IPS DF 6.9 (cell line): ENCODE data around the gene TPP2.

Experiments
- DNase-seq: peaks from one replicate; pipeline ENCODE4 v3.0.0-alpha.2; 2013; ENCODE audit warnings: low read depth, low spot score
- H3K27ac ChIP-seq: one replicate; pipeline ENCODE4 v1.5.1; 2013; ENCODE audit warnings: low read length, control low read depth
- H3K27me3 ChIP-seq: 2 replicates; pipeline ENCODE4 v1.6.1; 2013; ENCODE audit warnings: mild to moderate bottlenecking, low read length; ENCODE audit not compliant: control insufficient read depth, insufficient read depth
- H3K36me3 ChIP-seq: 2 replicates; pipeline ENCODE4 v1.6.1; 2013; ENCODE audit warnings: low read length; ENCODE audit not compliant: control insufficient read depth, insufficient read depth
- H3K4me1 ChIP-seq: 2 replicates; pipeline ENCODE4 v1.6.1; 2013; ENCODE audit warnings: low read length; ENCODE audit not compliant: control insufficient read depth, insufficient read depth
- H3K4me3 ChIP-seq: 2 replicates; pipeline ENCODE4 v1.5.1; 2013; ENCODE audit warnings: mild to moderate bottlenecking, low read length
- H3K9me3 ChIP-seq: 2 replicates; pipeline ENCODE4 v1.6.1; 2013; ENCODE audit warnings: low read length, inconsistent platforms; ENCODE audit not compliant: control insufficient read depth, insufficient read depth
- WGBS: extraction: QIAGEN DNeasy Blood & Tissue Kit; methylation state at CpG from one replicate; pipeline ENCODE4 v1.1.7; 2013; ENCODE audit warnings: mixed read lengths, missing lambda C conversion rate; ENCODE audit not compliant: insufficient read length, insufficient coverage; 5-methylcytosine and 5-hydroxymethylcytosine counted together

TPP2 gene

DNA sequence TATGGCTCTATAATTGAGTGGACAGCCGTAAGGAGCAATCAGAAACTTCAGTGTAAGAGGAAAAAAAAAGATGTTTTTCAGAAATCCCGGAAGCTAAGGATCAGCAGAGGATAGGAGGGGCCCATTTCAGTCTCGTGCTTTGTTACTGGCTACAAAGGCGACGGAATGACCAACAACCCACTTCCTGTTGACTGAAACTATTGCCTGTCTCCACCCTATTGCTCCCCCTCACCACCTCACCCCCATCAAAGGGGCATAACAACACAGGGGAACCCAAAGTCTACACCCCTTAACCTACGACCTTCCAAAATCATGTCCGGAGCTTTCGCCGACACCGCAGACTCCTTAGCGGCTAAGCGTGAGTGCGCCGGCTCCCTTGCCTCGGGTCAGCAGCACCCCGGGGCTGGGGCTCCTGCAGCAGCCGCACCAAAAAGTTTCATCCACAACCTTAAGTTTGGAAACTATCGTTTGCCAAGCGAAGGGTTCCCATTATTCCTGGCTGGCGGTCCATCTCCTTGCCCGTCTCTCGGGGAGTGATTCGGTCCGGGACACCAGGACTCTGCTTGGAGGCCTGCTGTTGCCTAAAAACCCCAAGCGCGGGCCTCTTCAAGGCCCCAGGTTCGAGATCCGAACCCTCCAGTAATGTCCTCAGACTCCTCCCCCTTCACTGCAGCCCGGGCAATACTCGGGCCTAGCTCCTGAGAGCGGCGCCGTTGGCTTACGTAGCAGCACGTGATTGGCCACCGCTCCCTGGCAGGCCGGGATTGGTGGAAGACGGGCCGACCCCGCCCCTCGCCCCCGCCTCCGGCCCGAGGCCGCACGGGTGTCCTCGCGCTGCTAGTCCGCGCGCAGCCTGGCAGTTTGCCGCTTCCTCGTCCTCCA is at the start of gene TPP2:
TSS of gene TPP2 (plus strand) at position 840 of the 882 bp plus-strand sequence. CDS start 53 bp downstream, outside the sequence.
- Histone ChIP-seq H3K27me3 (no peaks in the 10 kb centered on the region), H3K4me3 (peak within 1 kb of the TSS; percentile 84), H3K27ac (no peak within 1 kb of the TSS), H3K36me3 (no peaks in the 10 kb centered on the region), H3K9me3 (no peaks in the 10 kb centered on the region), H3K4me1 (0 out of 2 replicates have a peak, but pooled peaks cover 3% of the 10 kb centered on the region)
- WGBS = no CpG with 5 or more reads among the region's 53 CpGs
- peak; percentile 94 for DNase-seq

DNA sequence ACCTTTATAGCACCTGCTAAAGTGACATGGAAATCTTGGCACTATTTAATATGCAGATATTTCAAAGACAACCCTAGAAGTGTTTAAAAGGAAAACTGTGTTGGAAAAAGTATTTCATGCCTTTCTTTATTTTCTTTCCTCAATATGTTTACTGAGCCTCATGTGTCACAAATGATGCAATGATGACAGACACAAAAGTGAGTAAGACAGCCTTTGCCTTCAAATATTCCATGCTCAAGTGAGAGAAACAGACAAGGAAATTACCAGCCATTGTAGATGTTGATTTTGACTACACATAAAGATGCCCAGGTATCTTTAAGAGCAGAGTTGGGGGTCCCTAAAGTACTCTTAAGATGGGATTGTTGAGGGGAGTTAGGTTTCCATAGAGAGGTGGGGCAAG is 48.0 kb upstream of the TPP2 start:
- DNase-seq = no peak
- no peak overlapping the region for H3K4me3 ChIP-seq
- H3K36me3 ChIP-seq = no peaks in the 10 kb centered on the region

DNA sequence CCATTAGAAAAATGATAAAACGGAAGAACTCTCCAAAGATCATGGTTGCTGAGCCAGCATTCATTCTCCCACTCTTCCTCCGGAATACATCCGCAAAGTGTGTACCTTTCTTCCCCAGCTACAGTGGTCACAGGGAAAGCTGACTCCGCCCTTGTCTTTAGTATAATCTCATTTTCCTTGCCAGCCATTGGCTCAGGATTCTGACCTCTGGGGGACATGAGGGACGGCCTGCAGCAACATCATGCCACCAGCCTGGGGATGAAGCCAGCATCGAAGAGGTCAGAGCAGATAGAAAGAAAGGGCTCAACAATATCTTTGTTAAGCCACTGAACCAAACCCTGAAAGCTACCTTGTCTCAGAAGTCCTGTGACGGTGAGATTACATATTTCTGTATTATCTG is 46.3 kb upstream of the TPP2 start:
- no peak overlapping the region for H3K4me3 ChIP-seq
- H3K27me3 ChIP-seq = no peaks in the 10 kb centered on the region
- no peaks in the 10 kb centered on the region for H3K4me1 ChIP-seq
- H3K27ac ChIP-seq = no peak overlapping the region
- no peaks in the 10 kb centered on the region for H3K9me3 ChIP-seq
- WGBS = no CpG with 5 or more reads among the region's 7 CpGs
- peak; percentile 5 for DNase-seq
- no peaks in the 10 kb centered on the region for H3K36me3 ChIP-seq

More for the DNA sequence above, 48.0 kb upstream of the TPP2 start:
- Histone ChIP-seq H3K27me3 (no peaks in the 10 kb centered on the region), H3K9me3 (no peaks in the 10 kb centered on the region), H3K27ac (no peak overlapping the region), H3K4me1 (no peaks in the 10 kb centered on the region)

DNA sequence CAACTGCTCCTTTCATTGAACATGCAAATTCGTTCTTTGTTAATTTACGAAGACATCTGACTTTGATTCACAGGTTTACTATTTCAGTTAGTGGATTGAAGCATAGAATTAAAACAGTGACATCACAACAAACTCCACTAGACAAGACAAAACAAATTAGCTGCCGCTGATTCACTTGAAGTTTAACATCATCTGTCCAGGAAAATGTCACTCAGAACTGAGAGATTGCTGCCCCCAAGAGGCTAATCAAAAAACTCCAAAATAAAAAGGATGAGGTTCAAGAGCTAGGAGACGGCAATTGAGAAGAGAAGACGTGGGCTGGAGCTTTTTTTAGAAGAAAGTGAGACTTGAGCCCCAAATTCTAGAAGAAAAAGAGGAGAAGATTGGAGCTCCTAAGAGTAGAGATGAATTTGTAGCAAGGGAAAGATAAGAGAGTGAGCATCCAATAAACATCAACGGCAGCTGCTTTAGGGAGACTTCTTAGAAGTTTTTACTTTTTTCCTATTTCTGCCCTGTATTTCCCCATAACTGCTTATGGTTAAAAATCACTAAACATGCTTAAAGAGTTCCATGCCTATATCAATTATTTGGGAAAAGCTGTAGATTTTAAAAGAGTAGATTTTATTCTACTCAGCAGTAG is 40.8 kb upstream of the TPP2 start:
- Histone ChIP-seq H3K27ac (no peak overlapping the region), H3K4me3 (no peak overlapping the region), H3K9me3 (no peaks in the 10 kb centered on the region), H3K27me3 (no peaks in the 10 kb centered on the region), H3K4me1 (no peaks in the 10 kb centered on the region), H3K36me3 (no peaks in the 10 kb centered on the region)
- peak; percentile 9 for DNase-seq
- WGBS = no CpG with 5 or more reads among the region's 6 CpGs

DNA sequence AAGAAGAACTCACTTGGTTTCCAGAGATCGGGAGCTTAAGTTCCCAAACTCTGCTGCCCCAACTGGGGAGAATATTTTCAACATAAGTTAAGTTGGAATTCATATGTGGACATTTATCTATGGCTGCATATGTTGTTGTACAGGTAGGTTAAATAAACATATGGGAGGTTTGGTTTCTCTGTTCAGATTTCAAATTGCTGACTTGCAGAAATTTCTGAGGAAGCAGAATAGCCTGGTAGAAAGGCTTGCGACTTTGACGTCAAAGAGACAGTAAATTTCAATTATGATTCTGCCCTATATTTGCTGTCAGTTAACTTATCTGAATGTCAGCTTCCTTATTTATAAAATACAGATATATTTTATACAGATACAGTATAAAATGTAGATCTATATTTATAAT is 40.0 kb upstream of the TPP2 start:
- WGBS = no CpG with 5 or more reads among the region's 3 CpGs
- DNase-seq = no peak
- no peaks in the 10 kb centered on the region for H3K36me3 ChIP-seq
- H3K9me3 ChIP-seq = no peaks in the 10 kb centered on the region
- no peaks in the 10 kb centered on the region for H3K27me3 ChIP-seq
- H3K27ac ChIP-seq = no peak overlapping the region
- no peak overlapping the region for H3K4me3 ChIP-seq
- H3K4me1 ChIP-seq = no peaks in the 10 kb centered on the region

DNA sequence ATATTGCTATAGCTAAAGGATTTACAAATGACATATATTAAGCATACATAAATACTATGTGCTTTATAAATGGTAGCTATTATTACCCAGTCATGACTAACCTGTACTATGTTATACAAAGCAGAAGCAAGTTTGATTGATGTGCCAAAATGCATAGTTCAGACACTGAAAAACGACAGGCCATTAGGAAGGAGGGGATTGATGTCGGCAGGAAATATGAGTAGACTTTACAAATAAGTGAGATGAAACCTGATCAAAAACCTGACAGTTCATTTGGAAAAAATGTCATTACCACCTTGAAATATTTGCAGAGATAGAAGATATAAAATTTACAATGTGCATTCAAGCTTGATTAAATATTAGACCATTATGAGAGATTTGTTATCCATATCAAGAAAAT is 38.8 kb upstream of the TPP2 start:
- Histone ChIP-seq H3K27me3 (no peaks in the 10 kb centered on the region), H3K4me1 (no peaks in the 10 kb centered on the region), H3K27ac (no peak overlapping the region), H3K36me3 (no peaks in the 10 kb centered on the region), H3K4me3 (no peak overlapping the region), H3K9me3 (no peaks in the 10 kb centered on the region)
- no peak for DNase-seq
- no CpG with 5 or more reads among the region's 2 CpGs for WGBS

DNA sequence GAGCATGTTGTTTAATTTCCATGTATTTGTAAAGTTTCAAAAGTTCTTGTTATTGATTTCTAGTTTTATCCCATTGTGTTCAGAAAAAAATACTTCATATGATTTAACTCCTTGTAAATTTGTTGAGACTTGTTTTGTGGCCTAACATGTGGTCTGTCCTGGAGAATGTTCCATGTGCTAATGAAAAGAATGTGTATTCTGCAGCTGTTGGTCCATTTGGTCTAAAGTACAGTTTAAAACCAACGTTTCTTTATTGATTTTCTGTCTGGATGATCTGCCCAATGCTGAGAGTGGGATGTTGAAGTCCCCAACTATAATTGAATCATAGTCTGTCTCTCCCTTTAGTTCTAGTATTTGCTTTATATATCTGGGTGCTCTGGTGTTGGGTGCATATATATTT is 34.9 kb upstream of the TPP2 start:
- Histone ChIP-seq H3K9me3 (no peaks in the 10 kb centered on the region), H3K4me1 (no peaks in the 10 kb centered on the region), H3K36me3 (no peaks in the 10 kb centered on the region), H3K27ac (no peak overlapping the region), H3K4me3 (no peak overlapping the region), H3K27me3 (no peaks in the 10 kb centered on the region)
- no CpG with 5 or more reads among the region's 1 CpG for WGBS
- no peak for DNase-seq

DNA sequence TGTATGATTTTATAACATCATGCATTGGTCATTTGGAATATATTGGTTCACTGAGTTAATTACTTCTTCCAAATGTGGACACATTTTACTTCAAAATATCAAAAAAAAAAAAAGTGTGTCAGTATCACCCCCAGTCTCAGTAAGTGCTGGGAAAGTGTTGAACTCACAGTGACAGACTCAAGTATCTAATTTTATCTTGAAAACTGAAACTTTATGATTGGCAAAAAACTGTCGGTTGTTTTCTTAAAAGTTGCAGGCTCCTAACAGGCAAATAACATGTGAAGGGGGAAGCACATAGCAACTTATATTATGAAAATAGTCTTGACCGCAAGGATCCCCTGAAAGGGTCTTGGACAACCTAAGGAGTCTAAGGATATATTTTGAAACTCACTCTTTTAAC is 33.5 kb upstream of the TPP2 start:
- no CpG with 5 or more reads among the region's 2 CpGs for WGBS

DNA sequence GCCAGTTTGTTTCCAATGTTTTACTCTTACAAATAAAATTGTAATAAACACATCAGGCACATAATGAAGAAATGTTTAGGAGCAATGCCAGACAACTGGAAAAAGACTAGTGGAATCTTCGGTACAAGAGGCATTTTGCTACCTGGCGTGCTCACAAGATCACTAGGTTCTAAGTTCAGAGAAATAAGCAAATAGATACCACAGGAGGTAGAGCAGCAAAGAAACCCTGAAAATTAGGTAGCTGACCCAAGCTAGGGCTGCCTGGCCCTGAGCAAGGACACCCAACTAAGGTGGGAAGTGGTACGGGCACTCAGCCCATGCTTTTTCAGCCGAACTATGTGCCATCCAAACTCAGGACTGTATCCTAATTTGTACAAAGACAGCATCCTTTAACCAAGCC is 32.2 kb upstream of the TPP2 start:
- WGBS = no CpG with 5 or more reads among the region's 4 CpGs
- Histone ChIP-seq H3K36me3 (no peaks in the 10 kb centered on the region), H3K27me3 (no peaks in the 10 kb centered on the region), H3K27ac (no peak overlapping the region), H3K4me3 (no peak overlapping the region), H3K9me3 (no peaks in the 10 kb centered on the region), H3K4me1 (no peaks in the 10 kb centered on the region)
- DNase-seq = no peak

More for the DNA sequence above, 33.5 kb upstream of the TPP2 start:
- DNase-seq = no peak
- no peaks in the 10 kb centered on the region for H3K36me3 ChIP-seq
- no peak overlapping the region for H3K27ac ChIP-seq
- H3K9me3 ChIP-seq = no peaks in the 10 kb centered on the region
- no peak overlapping the region for H3K4me3 ChIP-seq
- H3K27me3 ChIP-seq = no peaks in the 10 kb centered on the region
- no peaks in the 10 kb centered on the region for H3K4me1 ChIP-seq

DNA sequence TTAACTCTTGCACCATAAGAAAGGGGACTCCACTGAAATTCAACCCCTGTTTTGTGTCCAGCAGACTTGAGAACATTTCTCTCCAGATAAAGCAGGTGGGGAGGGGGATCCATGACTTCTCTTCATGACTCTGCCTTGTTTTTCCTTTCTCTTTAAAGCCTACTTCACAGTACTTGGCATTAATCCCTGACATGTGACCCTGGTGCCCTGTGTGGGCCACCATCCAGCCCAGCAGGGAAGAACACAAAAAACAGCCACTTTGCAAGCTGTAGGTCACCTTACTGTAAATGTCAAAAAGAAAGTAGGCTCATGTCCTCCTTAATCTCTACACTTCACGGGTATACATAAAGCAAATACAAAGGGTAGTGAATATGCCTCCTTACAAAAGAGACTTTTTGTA is 30.3 kb upstream of the TPP2 start:
- H3K9me3 ChIP-seq = no peaks in the 10 kb centered on the region
- no peak overlapping the region for H3K27ac ChIP-seq
- no CpG with 5 or more reads among the region's 1 CpG for WGBS
- no peak for DNase-seq
- no peak overlapping the region for H3K4me3 ChIP-seq
- no peaks in the 10 kb centered on the region for H3K27me3 ChIP-seq
- H3K4me1 ChIP-seq = no peaks in the 10 kb centered on the region
- no peaks in the 10 kb centered on the region for H3K36me3 ChIP-seq
